Measurements from ENCODE around the gene OR9A2.

DNA sequence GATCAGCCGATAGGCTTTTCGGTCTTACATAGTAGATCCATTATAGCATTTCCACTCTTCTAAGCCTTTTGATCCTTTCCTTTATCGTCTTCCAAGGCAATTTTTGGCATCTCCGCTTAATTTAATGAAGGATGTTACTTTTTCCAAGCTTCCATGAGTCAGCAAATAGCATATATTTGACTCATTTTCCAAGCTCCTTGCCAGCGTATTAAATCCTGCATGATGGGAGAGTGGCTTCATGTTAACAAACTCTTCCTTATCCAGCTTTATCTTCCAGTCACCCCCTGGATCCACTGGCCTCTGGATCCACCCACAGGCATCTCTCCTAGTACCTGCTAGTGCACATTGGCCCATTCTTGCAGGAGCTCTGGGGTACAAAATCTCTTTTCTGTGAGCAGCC lies 13.0 kb downstream of the OR9A2 start:
- TF ChIP-seq, protein P1, sequence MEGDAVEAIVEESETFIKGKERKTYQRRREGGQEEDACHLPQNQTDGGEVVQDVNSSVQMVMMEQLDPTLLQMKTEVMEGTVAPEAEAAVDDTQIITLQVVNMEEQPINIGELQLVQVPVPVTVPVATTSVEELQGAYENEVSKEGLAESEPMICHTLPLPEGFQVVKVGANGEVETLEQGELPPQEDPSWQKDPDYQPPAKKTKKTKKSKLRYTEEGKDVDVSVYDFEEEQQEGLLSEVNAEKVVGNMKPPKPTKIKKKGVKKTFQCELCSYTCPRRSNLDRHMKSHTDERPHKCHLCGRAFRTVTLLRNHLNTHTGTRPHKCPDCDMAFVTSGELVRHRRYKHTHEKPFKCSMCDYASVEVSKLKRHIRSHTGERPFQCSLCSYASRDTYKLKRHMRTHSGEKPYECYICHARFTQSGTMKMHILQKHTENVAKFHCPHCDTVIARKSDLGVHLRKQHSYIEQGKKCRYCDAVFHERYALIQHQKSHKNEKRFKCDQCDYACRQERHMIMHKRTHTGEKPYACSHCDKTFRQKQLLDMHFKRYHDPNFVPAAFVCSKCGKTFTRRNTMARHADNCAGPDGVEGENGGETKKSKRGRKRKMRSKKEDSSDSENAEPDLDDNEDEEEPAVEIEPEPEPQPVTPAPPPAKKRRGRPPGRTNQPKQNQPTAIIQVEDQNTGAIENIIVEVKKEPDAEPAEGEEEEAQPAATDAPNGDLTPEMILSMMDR (IDR thresholded peaks at IDR 0.05; ENCODE audit: low read depth, low read length): no peak
- no peak for TF ChIP-seq EZH2phosphoT487 (IDR thresholded peaks at IDR 0.05; ENCODE audit: low read depth)

All from OCI-LY3 (cell line).